ENCODE measurements around the gene WDR83.
"Not testable (repeated sequence)": the region's sequence is repeated elsewhere in the genome, so short reads cannot be mapped to it uniquely, and the experiment has no call there.

WDR83 gene

DNA sequence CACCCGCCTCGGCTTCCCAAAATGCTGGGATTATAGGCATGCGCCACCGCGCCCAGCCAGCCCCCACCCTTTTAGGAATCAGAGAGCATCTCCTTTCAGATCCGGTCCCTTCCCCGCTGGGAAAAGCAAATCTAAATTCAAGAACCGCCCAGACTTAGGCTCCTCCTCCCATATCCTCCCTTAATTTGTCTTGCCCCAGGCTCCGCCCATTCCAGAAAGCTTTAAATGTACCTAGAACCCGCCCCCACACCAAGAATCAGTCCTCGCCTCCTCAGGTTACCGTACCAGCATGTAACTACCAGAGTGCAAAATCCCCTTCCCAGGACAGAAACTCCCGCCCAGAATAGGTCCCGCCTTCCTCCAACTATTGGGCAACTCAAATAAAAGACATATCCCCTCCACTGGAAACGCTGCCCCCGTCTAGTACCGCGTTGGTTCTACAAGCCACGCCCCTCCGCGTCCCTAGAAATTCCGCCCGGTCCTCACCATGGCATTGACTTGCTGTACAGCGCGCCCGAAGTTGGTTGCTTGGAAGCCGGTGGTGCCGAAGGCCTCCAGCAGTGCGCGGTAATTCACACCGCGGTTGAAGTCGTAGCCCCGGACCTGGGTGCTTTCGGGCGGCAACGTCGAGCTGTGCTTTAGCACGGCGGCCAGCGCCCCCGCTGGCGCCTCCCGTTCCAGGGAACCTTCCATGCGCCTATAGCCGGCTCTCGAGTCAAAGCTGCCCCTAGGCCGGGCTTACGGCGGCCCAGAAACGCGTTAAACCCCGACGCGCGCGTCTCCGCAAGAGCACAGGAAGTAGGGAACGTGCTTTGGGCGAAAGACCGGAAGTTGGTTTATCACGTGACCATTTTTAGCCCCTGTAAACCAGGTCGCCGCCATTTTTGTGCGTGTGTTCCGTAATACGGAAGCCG, 14.7 kb downstream of the WDR83 start, which contains the start of gene DHPS:
Gene DHPS, minus strand, starts transcription at position 807 of the 914 bp plus-strand sequence. Its CDS starts 114 bp downstream, at position 693.
- H3K27ac Mint-ChIP-seq: peak within 1 kb of the TSS; percentile 94
- H3K36me3 Mint-ChIP-seq (ENCODE audit: low read depth): peaks cover 51% of the 10 kb centered on the region
- H3K4me1 Mint-ChIP-seq (ENCODE audit: low read depth): peaks cover 29% of the 10 kb centered on the region
- intact Hi-C loops (cut with micrococcal nuclease): loop anchor here (1.0 kb wide), 1 partner anchor 12 kb away; a partner anchor contains a TSS
- no peaks in the 10 kb centered on the region for H3K9me3 Mint-ChIP-seq
- H3K4me3 Mint-ChIP-seq: peak within 1 kb of the TSS; percentile 91
- H3K27me3 Mint-ChIP-seq: no peaks in the 10 kb centered on the region

DNA sequence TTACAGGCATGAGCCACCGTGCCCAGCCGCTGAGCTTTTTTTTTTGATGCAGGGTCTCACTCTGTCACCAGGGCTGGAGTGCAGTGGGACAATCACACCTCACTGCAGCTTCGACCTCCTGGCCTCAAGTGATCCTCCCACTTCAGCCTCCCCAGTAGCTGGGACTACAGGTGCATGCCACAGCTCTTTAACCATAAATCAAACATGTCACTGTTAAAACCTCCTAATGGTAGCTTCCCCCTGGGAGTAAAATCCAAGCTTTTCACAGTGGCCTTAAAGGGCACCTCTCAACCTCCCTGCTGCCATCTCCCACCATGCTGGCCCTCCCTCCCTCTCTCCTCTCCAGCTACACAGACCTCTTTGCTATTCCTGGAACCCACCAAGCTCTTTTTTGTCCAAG, 19.2 kb downstream of the WDR83 start:
- Mint-ChIP-seq H3K4me3 (no peak overlapping the region), H3K27me3 (no peaks in the 10 kb centered on the region), H3K4me1 (ENCODE audit: low read depth) (peaks cover 19% of the 10 kb centered on the region), H3K27ac (no peak overlapping the region), H3K9me3 (no peaks in the 10 kb centered on the region), H3K36me3 (ENCODE audit: low read depth) (peaks cover 9% of the 10 kb centered on the region)
- intact Hi-C loops (cut with micrococcal nuclease): no loop called here

DNA sequence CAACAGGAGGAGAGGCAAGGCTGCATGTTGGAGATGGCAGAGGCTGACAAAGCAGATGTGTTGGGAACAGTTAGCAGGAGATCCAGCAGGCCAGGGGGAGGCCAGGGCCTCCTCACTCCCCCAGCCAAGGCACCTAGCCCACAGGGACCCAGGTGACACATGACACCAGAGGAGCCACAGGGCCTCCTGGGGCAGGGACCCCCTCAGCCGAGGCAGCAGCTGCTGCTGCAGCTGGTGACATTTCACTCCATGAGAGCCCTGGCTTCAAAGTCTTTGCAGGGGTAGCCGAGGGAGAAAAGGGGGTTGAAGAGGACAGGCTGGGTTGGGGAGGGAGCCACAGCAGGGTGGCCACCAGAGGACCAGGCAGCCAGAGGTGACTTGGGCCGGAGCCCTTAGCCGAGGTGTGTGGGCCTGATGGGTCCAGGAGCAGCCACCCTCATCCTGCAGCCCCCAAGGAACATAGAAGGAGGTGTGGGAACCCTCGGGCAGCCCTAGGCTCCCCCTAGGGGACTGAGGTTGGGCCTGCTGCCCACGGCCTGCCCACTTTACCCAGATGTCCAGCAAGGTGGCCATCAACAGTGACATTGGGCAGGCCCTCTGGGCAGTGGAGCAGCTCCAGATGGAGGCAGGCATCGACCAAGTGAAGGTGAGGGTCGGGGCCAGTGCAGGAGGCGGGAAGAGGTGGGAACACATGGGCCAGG, 21.0 kb downstream of the WDR83 start, which contains the start of gene GNG14:
Gene GNG14, plus strand, starts transcription at position 503 of the 701 bp plus-strand sequence. Its CDS starts 51 bp downstream, at position 554.
- no peaks in the 10 kb centered on the region for H3K9me3 Mint-ChIP-seq

DNA sequence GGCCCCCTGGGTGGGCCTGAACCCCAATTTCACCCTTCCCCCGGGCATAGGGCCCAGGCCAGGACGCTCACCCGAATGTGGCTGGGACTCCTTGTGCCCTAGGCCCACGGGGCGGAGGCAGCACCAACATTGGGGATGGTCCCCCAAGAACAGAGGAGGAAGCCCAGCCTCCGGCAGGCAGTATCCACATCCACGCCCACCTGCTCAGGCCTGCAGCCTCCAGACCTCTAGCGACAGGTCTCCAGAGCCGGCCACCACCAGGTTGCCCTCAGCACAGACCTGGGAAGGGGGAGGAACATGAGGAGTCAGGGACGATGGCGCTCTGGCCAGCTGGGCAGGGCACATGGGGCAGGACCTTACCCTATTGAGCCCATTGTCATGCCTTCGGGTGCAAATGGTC, 22.4 kb downstream of the WDR83 start:
- Mint-ChIP-seq H3K27me3 (no peaks in the 10 kb centered on the region), H3K4me3 (no peak overlapping the region), H3K36me3 (ENCODE audit: low read depth) (no peaks in the 10 kb centered on the region), H3K9me3 (no peaks in the 10 kb centered on the region), H3K27ac (no peak overlapping the region), H3K4me1 (ENCODE audit: low read depth) (peaks cover 15% of the 10 kb centered on the region)
- intact Hi-C loops (cut with micrococcal nuclease): no loop called here

More for the DNA sequence above, 21.0 kb downstream of the WDR83 start, which contains the start of gene GNG14:
- intact Hi-C loops (cut with micrococcal nuclease): no loop called here
- H3K4me1 Mint-ChIP-seq (ENCODE audit: low read depth): peaks cover 15% of the 10 kb centered on the region
- H3K27ac Mint-ChIP-seq: no peak within 1 kb of the TSS
- H3K4me3 Mint-ChIP-seq: no peak within 1 kb of the TSS
- no peaks in the 10 kb centered on the region for H3K27me3 Mint-ChIP-seq
- no peaks in the 10 kb centered on the region for H3K36me3 Mint-ChIP-seq (ENCODE audit: low read depth)

DNA sequence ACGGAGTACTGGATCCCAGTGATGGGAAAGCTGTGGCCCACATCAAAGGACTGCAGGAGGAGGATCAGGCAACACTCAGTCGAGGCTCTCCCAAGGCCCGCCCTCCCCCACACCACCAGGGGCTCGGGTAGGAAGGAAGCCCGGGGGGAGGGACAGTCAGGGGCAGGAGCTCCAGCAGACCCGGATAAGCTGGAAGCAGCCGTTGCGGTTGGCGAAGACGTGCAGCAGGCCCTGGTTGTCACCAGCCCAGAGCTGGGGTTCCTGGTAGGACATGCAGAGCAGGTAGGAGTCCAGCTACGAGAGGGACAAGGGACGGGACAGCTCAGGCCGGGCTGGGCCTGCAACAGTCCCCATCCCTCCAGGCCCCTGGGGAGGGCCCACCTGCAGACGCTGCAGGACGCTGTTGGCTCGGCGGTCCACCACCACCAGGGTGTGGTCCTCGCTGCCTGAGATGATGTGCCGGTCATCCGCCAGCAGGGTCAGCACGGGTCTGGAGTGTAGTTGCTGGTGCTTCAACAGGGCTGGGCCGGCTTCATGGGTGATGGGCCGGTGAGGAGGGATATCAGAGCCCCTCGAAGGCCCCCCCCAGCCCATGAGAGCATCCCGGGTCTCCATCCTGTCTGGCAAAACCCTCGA, 23.1 kb downstream of the WDR83 start:
- Mint-ChIP-seq H3K4me3 (no peak overlapping the region), H3K4me1 (ENCODE audit: low read depth) (peaks cover 15% of the 10 kb centered on the region), H3K27me3 (no peaks in the 10 kb centered on the region), H3K36me3 (ENCODE audit: low read depth) (no peaks in the 10 kb centered on the region), H3K27ac (no peak overlapping the region), H3K9me3 (no peaks in the 10 kb centered on the region)
- intact Hi-C loops (cut with micrococcal nuclease): no loop called here

DNA sequence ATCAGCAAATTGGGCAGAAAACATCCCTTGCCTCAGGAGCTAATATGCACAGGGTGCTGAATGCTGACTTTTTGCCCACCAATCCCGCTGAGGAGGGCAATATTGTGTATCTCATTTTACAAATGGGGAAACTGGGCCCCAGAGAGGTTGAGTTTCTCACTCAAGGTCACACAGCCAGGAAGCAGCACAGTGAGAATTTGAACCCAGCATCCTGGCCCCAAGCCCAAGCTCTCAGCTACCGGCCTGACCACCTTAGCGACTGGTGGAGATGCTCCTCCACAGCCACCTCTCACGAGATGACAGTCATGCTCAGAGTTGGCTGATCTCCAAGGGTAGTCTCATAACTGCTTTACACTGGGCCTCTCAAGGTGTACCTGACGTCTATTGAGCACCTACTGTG, 26.4 kb downstream of the WDR83 start:
- no peak overlapping the region for H3K4me3 Mint-ChIP-seq
- H3K27me3 Mint-ChIP-seq: no peaks in the 10 kb centered on the region
- no peak overlapping the region for H3K27ac Mint-ChIP-seq
- H3K36me3 Mint-ChIP-seq (ENCODE audit: low read depth): peaks cover 2% of the 10 kb centered on the region
- peaks cover 10% of the 10 kb centered on the region for H3K4me1 Mint-ChIP-seq (ENCODE audit: low read depth)
- intact Hi-C loops (cut with micrococcal nuclease): no loop called here
- no peaks in the 10 kb centered on the region for H3K9me3 Mint-ChIP-seq

DNA sequence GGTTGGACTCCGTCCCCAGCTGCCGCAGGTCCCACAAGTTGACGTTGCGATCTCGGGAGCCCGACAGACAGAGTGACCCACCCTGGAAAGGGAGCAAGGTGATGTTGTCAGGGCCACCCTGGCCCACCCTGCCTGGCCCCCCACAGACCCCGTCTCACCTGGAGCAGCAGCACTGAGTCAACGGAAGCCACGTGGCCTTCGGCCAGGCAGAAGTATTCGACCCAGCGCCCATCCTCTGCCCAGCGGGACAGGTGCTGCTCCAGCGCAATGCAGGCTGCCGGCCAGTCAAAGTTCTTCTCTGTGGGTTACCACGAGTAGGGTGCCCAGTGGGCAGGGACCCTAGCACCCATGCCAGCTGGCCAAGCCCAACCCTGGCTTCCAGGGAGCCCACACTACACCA, 28.0 kb downstream of the WDR83 start:
- H3K27me3 Mint-ChIP-seq: no peaks in the 10 kb centered on the region
- H3K4me1 Mint-ChIP-seq (ENCODE audit: low read depth): peaks cover 15% of the 10 kb centered on the region
- peaks cover 16% of the 10 kb centered on the region for H3K36me3 Mint-ChIP-seq (ENCODE audit: low read depth)
- H3K27ac Mint-ChIP-seq: no peak overlapping the region
- H3K4me3 Mint-ChIP-seq: no peak overlapping the region
- intact Hi-C loops (cut with micrococcal nuclease): no loop called here
- H3K9me3 Mint-ChIP-seq: no peaks in the 10 kb centered on the region

DNA sequence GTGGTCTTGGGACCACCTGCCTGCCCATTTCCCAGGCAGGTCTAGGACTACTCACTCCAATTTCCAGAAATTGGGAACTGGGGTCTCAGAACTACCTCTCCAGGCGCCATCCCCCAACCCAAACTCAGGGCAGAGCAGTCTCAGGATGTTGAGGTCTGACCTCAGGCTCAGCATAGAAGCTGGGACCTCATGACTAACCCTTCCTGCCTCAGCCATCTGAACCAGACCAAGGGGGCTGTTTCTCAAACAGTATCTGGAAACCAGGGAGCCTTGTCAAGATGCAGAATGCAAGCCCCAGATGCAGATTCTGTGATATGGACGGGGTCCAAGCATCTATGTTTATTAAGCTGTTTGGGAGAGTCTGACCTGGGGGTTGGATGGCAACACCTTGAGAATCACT, 28.5 kb downstream of the WDR83 start:
- H3K27ac Mint-ChIP-seq: no peak overlapping the region
- H3K4me1 Mint-ChIP-seq (ENCODE audit: low read depth): peaks cover 11% of the 10 kb centered on the region
- no peaks in the 10 kb centered on the region for H3K27me3 Mint-ChIP-seq
- intact Hi-C loops (cut with micrococcal nuclease): no loop called here
- peaks cover 21% of the 10 kb centered on the region for H3K36me3 Mint-ChIP-seq (ENCODE audit: low read depth)
- no peaks in the 10 kb centered on the region for H3K9me3 Mint-ChIP-seq
- H3K4me3 Mint-ChIP-seq: no peak overlapping the region

DNA sequence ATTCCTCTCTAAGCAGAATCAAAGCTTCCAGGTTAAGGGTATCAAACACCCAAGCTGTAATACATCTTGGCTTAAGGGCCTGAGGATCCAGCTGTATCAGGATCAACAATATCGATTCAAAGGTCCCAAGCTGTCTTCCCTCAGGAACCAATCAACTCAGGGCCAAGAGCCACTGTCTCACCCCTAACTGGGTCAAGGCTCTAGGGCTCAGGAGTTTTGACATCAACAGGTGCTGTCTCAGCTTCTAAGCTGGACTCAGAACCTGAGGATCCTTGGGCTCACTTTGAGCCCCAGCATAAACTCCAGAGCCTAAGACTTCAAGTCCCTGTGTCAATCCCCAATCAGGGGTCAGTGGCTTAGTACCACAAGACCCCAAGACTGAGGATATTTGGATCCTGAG, 28.9 kb downstream of the WDR83 start:
- Mint-ChIP-seq H3K36me3 (ENCODE audit: low read depth) (peaks cover 25% of the 10 kb centered on the region), H3K27me3 (no peaks in the 10 kb centered on the region), H3K27ac (peak overlapping the region; percentile 93), H3K4me3 (peak overlapping the region; percentile 82), H3K4me1 (ENCODE audit: low read depth) (peaks cover 10% of the 10 kb centered on the region), H3K9me3 (no peaks in the 10 kb centered on the region)
- intact Hi-C loops (cut with micrococcal nuclease): no loop called here

DNA sequence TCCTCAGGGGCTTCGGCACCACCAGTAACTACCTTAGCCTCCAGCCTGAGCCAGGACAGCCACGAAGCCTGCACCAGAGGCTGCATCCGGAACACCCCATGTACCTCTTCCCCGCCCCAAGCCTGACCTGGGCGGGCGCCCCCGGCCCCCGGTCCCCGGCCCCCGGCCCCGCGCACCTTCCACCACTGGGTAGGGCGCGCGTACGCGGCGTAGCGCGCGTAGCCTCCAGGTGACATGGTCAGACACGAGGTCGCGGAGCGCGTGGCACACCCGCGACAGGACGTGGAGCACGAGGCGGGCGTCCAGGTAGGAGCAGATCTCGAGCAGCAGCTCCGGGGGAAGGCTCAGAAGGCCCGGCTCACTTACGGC, 29.4 kb downstream of the WDR83 start:
- H3K27ac Mint-ChIP-seq: peak overlapping the region; percentile 93
- H3K4me3 Mint-ChIP-seq: peak overlapping the region; percentile 82
- H3K27me3 Mint-ChIP-seq: no peaks in the 10 kb centered on the region
- intact Hi-C loops (cut with micrococcal nuclease): no loop called here
- peaks cover 29% of the 10 kb centered on the region for H3K36me3 Mint-ChIP-seq (ENCODE audit: low read depth)
- no peaks in the 10 kb centered on the region for H3K9me3 Mint-ChIP-seq
- peaks cover 10% of the 10 kb centered on the region for H3K4me1 Mint-ChIP-seq (ENCODE audit: low read depth)

DNA sequence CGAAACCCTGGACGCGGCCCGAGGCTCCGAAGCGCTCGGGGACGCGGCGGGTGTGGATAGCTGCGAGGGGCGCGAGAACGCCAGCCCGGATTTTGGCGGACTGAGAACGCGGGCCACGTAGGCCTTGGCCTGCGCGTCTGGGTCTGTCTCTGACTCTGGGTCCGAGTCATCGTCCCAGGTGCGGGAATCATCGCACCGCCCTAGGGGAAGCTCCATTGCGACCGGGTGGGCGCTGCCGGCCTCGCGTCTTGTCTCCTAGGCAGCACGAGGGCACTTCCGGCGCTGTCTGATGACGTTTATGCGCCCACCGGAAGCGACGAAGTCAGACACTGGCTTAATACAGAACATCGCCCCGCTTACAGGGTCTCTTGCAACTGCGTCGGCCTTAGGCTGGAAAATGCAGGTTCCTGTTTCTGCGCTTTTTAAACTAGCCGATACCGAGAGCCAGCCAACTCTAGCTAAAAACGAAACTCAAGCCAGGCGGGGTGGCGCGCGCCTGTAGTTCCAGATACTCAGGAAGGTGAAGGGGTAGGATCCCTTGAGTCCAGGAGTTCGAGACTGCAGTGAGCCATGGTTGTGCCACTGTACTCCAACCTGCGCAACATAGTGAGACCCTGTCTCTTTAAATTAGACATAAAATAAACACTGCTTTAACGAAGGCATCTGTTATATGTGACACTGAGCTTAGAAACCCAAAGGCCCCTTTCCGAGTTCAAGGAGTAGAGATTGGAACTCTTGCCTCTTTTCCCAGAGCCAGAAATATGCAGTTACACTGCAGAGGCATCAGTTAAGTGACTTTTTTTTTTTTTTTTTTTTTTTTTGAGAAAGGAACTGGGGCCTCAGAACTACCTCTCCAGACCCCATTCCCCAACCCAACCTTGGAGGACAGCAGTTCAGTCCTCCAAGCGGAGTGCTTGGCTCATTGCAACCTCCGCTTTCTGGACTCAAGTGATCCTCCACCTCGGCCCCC, 30.0 kb downstream of the WDR83 start, which contains the start of gene FBXW9:
Gene FBXW9, minus strand, starts transcription at position 266 of the 970 bp plus-strand sequence. Its CDS starts 50 bp downstream, at position 216.
- H3K27me3 Mint-ChIP-seq: no peaks in the 10 kb centered on the region
- H3K9me3 Mint-ChIP-seq: no peaks in the 10 kb centered on the region
- peak within 1 kb of the TSS; percentile 82 for H3K4me3 Mint-ChIP-seq
- peak within 1 kb of the TSS; percentile 93 for H3K27ac Mint-ChIP-seq
- intact Hi-C loops (cut with micrococcal nuclease): no loop called here
- H3K4me1 Mint-ChIP-seq (ENCODE audit: low read depth): peaks cover 10% of the 10 kb centered on the region
- H3K36me3 Mint-ChIP-seq (ENCODE audit: low read depth): peaks cover 36% of the 10 kb centered on the region

DNA sequence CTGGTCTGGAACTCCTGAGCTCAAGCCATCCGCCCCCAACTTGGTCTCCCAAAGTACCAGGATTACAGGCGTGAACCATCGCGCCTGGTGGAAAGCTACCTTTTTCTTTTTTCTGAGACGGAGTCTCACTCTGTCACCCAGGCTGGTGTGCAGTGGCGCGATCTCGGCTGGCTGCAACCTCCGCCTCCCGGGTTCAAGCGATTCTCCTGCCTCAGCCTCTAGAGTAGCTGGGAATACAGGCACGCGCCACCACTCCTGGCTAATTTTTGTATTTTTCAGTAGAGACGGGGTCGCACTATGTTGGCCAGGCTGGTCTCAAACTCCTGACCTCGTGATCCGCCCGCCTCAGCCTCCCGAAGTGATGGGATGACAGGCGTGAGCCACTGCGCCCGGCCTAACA, 30.8 kb downstream of the WDR83 start:
- peak overlapping the region; percentile 93 for H3K27ac Mint-ChIP-seq
- intact Hi-C loops (cut with micrococcal nuclease): not testable (repeated sequence)

DNA sequence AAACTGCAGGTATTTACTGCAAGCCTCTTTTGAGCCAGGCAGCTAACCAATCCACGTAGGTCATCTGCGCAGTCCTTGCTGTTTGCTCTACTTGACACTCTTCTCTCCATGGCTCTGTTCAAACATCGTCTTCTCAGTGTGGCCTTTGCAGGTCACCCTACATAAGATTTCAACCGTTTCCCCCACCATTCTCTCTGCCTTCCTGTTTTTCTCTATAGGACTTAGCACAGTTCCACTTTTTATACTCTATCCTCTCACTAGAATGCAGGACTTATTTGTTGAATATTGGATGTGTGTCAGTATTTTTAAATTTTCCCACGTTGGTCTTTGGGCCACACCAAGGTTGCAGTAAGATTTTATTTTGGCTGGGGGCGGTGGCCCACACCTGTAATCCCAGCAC, 31.5 kb downstream of the WDR83 start:
- Mint-ChIP-seq H3K4me1 (ENCODE audit: low read depth) (peaks cover 10% of the 10 kb centered on the region), H3K36me3 (ENCODE audit: low read depth) (peaks cover 51% of the 10 kb centered on the region), H3K9me3 (no peaks in the 10 kb centered on the region), H3K27ac (peak overlapping the region; percentile 37), H3K27me3 (no peaks in the 10 kb centered on the region), H3K4me3 (peak overlapping the region; percentile 28)
- intact Hi-C loops (cut with micrococcal nuclease): no loop called here

More for the DNA sequence above, 30.8 kb downstream of the WDR83 start:
- peaks cover 44% of the 10 kb centered on the region for H3K36me3 Mint-ChIP-seq (ENCODE audit: low read depth)
- peaks cover 10% of the 10 kb centered on the region for H3K4me1 Mint-ChIP-seq (ENCODE audit: low read depth)
- H3K9me3 Mint-ChIP-seq, H3K27me3 Mint-ChIP-seq: not testable (repeated sequence)
- H3K4me3 Mint-ChIP-seq: peak overlapping the region; percentile 23
